Endothelial cell of umbilical vein (primary cell): ENCODE measurements around the gene NUMA1. TPM values are rescaled to one million over a fixed set of nuclear protein-coding genes. Genes with fewer than 3 reads are reported as not detected.

ENCODE experiments used
- BruUV-seq: library from RNA; stranded (reverse); fragments of 400-500 nt; replicated peaks from 2 replicates; lab custom pipeline; 2021; lab: Mats Ljungman, UMichigan
- CTCF ChIA-PET: fragments of 300-600, 350-600 bp; sonication (Branson Sonifier 250); formaldehyde crosslinking; loops from one replicate; lab custom pipeline; 2021; ENCODE audit warnings: antibody characterized with exemption, inconsistent platforms; lab: Charles Lee
- POLR2A ChIA-PET: fragments of 300-600, 350-600 bp; sonication (Branson Sonifier 250); formaldehyde crosslinking; loops from one replicate; lab custom pipeline; 2021; ENCODE audit warnings: antibody characterized with exemption, inconsistent platforms; lab: Charles Lee
- DNase-seq: peaks from one replicate; pipeline ENCODE4 v3.0.0-alpha.2; 2011; ENCODE audit warnings: low read depth, low spot score
- FAIRE-seq: peaks from 2 replicates; lab custom pipeline; 2011; peaks lifted over from hg19 to GRCh38; lab: Jason Lieb, UNC
- H2AFZ ChIP-seq: 2 replicates; pipeline ENCODE4 v1.6.0; 2012; ENCODE audit warnings: low read depth, low read length, control low read depth, inconsistent platforms
- H3K27ac ChIP-seq: 2 replicates; pipeline ENCODE4 v1.5.1; 2011; ENCODE audit warnings: low read depth, mild to moderate bottlenecking, control low read depth, low read length, moderate library complexity; ENCODE audit not compliant: insufficient read depth
- H3K27me3 ChIP-seq, 2 experiments: 2 replicates each; pipeline versions ENCODE4 v1.6.0 to v1.6.1; 2011; ENCODE audit warnings: low read length in 2 of 2, mixed read lengths in 1 of 2; ENCODE audit not compliant: control insufficient read depth in 2 of 2, insufficient read depth in 2 of 2
- H3K36me3 ChIP-seq, 2 experiments: 2 replicates in 1 of 2; 3 replicates in 1 of 2; pipeline ENCODE4 v1.5.1; 2011; ENCODE audit warnings: low read length in 2 of 2, mild to moderate bottlenecking in 1 of 2, moderate library complexity in 1 of 2; ENCODE audit not compliant: control insufficient read depth in 2 of 2, insufficient read depth in 2 of 2; ENCODE audit errors: extremely low read depth in 1 of 2
- H3K4me1 ChIP-seq: 3 replicates; pipeline ENCODE4 v1.5.1; 2011; ENCODE audit warnings: mild to moderate bottlenecking, low read length; ENCODE audit not compliant: control insufficient read depth, insufficient read depth; ENCODE audit errors: extremely low read depth
- H3K4me2 ChIP-seq: 2 replicates; pipeline ENCODE4 v1.6.1; 2011; ENCODE audit warnings: low read length, control low read depth, mixed read lengths; ENCODE audit not compliant: insufficient read depth
- H3K4me3 ChIP-seq, 3 experiments: fragments of 200-600 bp in 1 of 3; sonication (generic), shearing (Covaris generic) in 1 of 3; replicated peaks in 1 of 3; 2 replicates each; pipeline ENCODE4 v1.5.1; 2011 to 2016; ENCODE audit warnings: control low read depth in 3 of 3, low read length in 3 of 3, mild to moderate bottlenecking in 2 of 3, inconsistent platforms in 1 of 3, low read depth in 1 of 3, moderate library complexity in 1 of 3; ENCODE audit not compliant: insufficient read depth in 1 of 3
- H3K79me2 ChIP-seq: 2 replicates; pipeline ENCODE4 v1.6.0; 2012; ENCODE audit warnings: low read length, inconsistent platforms; ENCODE audit not compliant: control insufficient read depth, insufficient read depth
- H3K9ac ChIP-seq: replicated peaks from 2 replicates; pipeline ENCODE3; 2011; ENCODE audit warnings: low read length, control low read depth; ENCODE audit not compliant: insufficient read depth; ENCODE audit errors: extremely low read depth
- H3K9me1 ChIP-seq: replicated peaks from 3 replicates; pipeline ENCODE4 v1.6.0; 2011; ENCODE audit warnings: mild to moderate bottlenecking, low read length; ENCODE audit not compliant: control insufficient read depth, insufficient read depth; ENCODE audit errors: extremely low read depth
- H3K9me3 ChIP-seq: replicated peaks from 2 replicates; pipeline ENCODE4 v1.5.1; 2012; ENCODE audit warnings: low read length, inconsistent platforms; ENCODE audit not compliant: control insufficient read depth, insufficient read depth
- H4K20me1 ChIP-seq: replicated peaks from 2 replicates; pipeline ENCODE3; 2011; ENCODE audit warnings: mild to moderate bottlenecking, low read length; ENCODE audit not compliant: control insufficient read depth, insufficient read depth; ENCODE audit errors: extremely low read depth
- CTCF ChIP-seq, 2 donors: IDR thresholded peaks; 1 replicate in 1 of 2; 2 replicates in 1 of 2; pipeline ENCODE4 v1.5.1; 2011; ENCODE audit warnings: low read length in 2 of 2, mild to moderate bottlenecking in 2 of 2, moderate library complexity in 2 of 2, control low read depth in 1 of 2, inconsistent platforms in 1 of 2, low read depth in 1 of 2; ENCODE audit not compliant: insufficient read depth in 1 of 2; ENCODE audit errors: extremely low read depth in 1 of 2
- EZH2 ChIP-seq: IDR thresholded peaks from 2 replicates; pipeline ENCODE4 v1.6.1; 2012; ENCODE audit warnings: borderline replicate concordance, low read depth, mild to moderate bottlenecking, moderate library complexity, low read length, inconsistent platforms; ENCODE audit not compliant: severe bottlenecking
- FOS ChIP-seq: IDR thresholded peaks from 2 replicates; pipeline ENCODE4 v1.6.1; 2011; ENCODE audit warnings: mild to moderate bottlenecking, low read length, moderate library complexity, borderline replicate concordance; ENCODE audit not compliant: insufficient read depth
- GATA2 ChIP-seq: IDR thresholded peaks from 2 replicates; pipeline ENCODE4 v1.7.0; 2011; ENCODE audit warnings: low read depth, mild to moderate bottlenecking, moderate library complexity, mixed read lengths, low read length; ENCODE audit not compliant: insufficient read length, insufficient read depth
- JUN ChIP-seq: IDR thresholded peaks from 2 replicates; pipeline ENCODE4 v1.6.1; 2011; ENCODE audit warnings: borderline replicate concordance, low read depth; ENCODE audit not compliant: insufficient read length, insufficient read depth
- MAX ChIP-seq: IDR thresholded peaks from 2 replicates; pipeline ENCODE4 v1.6.1; 2011; ENCODE audit not compliant: insufficient read depth, insufficient read length
- MYC ChIP-seq: IDR thresholded peaks from one replicate; pipeline ENCODE4 v1.6.1; 2011; ENCODE audit warnings: mild to moderate bottlenecking, low read depth, low read length
- POLR2A ChIP-seq: IDR thresholded peaks from 2 replicates; pipeline ENCODE4 v1.6.1; 2012; ENCODE audit warnings: low read depth, mild to moderate bottlenecking, control low read depth, low read length
- POLR2AphosphoS5 ChIP-seq: IDR thresholded peaks from 2 replicates; pipeline ENCODE4 v1.6.1; 2012; ENCODE audit warnings: low read depth, mild to moderate bottlenecking, control low read depth, low read length, moderate library complexity; ENCODE audit not compliant: insufficient read depth
- dilution Hi-C: fragments of 300-500 bp; cut with MboI; formaldehyde crosslinking; loops from one replicate; pipeline ENCODE4 v1.15.0; 2019; ENCODE audit warnings: low sequenced_read_pairs; ENCODE audit not compliant: extremely low pct_ligation_motif_present
- intact Hi-C: fragments of 100-400 bp; cut with micrococcal nuclease; formaldehyde crosslinking; loops from one replicate; pipeline ENCODE4 v1.10.0; 2022
- polyA plus RNA-seq, 4 experiments: library from polyadenylated mRNA; depleted of rRNA in 3 of 4; stranded (reverse) in 3 of 4; unstranded in 1 of 4; fragments of >200 nt; gene quantifications; 2 replicates each; pipeline versions ENCODE4 v1.2.1 to v1.2.3, GENCODE V29; 2011 to 2012; ENCODE audit warnings: missing spikeins in 1 of 4
- total RNA-seq: library from RNA; stranded (reverse); gene quantifications from 2 replicates; pipeline ENCODE4 v1.2.3, GENCODE V29; 2021

Gene NUMA1
- total and polyA plus RNA-seq, 2 donors (not counting 3 experiments of a cell fraction or from before 2014, with no cell fraction given) = 120 to 164 TPM

GRCh38 chr11:72119198-72119597 is 38.9 kb upstream of the NUMA1 start:
- Histone ChIP-seq H4K20me1 (no peaks in the 10 kb centered on the region), H3K27me3 (peaks cover 2 to 3% of the 10 kb centered on the region in 2 experiments), H3K9ac (no peak overlapping the region), H3K36me3 (no peaks in the 10 kb centered on the region), H3K9me3 (no peaks in the 10 kb centered on the region), H2AFZ (no peak overlapping the region), H3K4me2 (no peak overlapping the region), H3K4me3 (no peak overlapping the region), H3K9me1 (no peaks in the 10 kb centered on the region), H3K79me2 (no peaks in the 10 kb centered on the region), H3K27ac (no peak overlapping the region), H3K4me1 (no peaks in the 10 kb centered on the region)
- TF ChIP-seq MYC (no peak), MAX (no peak), POLR2AphosphoS5 (no peak), FOS (no peak), EZH2 (no peak), POLR2A (no peak), CTCF (IDR thresholded peaks at IDR 0.05; ENCODE audit: extremely low read depth in 1 of 2, insufficient read depth in 1 of 2, low read depth in 1 of 2, low read length in 2 of 2) (no peak), GATA2 (no peak), JUN (no peak)
- CTCF ChIA-PET = interaction anchor here (0.9 kb wide), 1 partner anchor 307 kb away, joined by 3 read pairs; no protein-coding TSS in a partner anchor
- POLR2A ChIA-PET = no interaction called here
- no peak for FAIRE-seq
- no TSS peak for BruUV-seq
- DNase-seq = no peak
- intact Hi-C loops = no loop called here
- dilution Hi-C loops = no loop called here
